HepG2 (cell line): ENCODE measurements around the gene POC1A. TPM values are rescaled to one million over a fixed set of nuclear protein-coding genes. Genes with fewer than 3 reads are reported as not detected.

Experiments
- HDAC2 ChIP-seq: sonication (generic); formaldehyde crosslinking; IDR thresholded peaks from 2 replicates; pipeline ENCODE4 v1.4.0; 2020; ENCODE audit warnings: missing genetic modification reagents
- HNRNPUL1 ChIP-seq: fragments of 200-400 bp; formaldehyde crosslinking; IDR thresholded peaks from 2 replicates; pipeline ENCODE4 v1.6.1; 2017; ENCODE audit warnings: low read depth, mild to moderate bottlenecking, low read length, moderate library complexity
- HOXA3 ChIP-seq: sonication (generic); formaldehyde crosslinking; IDR thresholded peaks from 2 replicates; pipeline ENCODE4 v1.5.0; 2020; ENCODE audit warnings: missing genetic modification reagents
- KLF13 ChIP-seq: sonication (generic); formaldehyde crosslinking; IDR thresholded peaks from 2 replicates; pipeline ENCODE4 v1.4.0; 2020; ENCODE audit warnings: mild to moderate bottlenecking, missing genetic modification reagents
- KLF16 ChIP-seq, 2 experiments: sonication (generic) in 1 of 2; formaldehyde crosslinking in 1 of 2; IDR thresholded peaks; 2 replicates each; pipeline versions ENCODE4 v1.6.1 to v1.8.0; 2016 to 2023; ENCODE audit warnings: missing genetic modification reagents in 2 of 2, missing compliant biosample characterization in 1 of 2
- MEIS1 ChIP-seq: sonication (generic); formaldehyde crosslinking; IDR thresholded peaks from 2 replicates; pipeline ENCODE4 v1.9.0; 2021; ENCODE audit warnings: mild to moderate bottlenecking, missing genetic modification reagents, moderate library complexity, borderline replicate concordance
- NFIB ChIP-seq: sonication (generic); formaldehyde crosslinking; IDR thresholded peaks from 2 replicates; pipeline ENCODE4 v1.9.0; 2021; ENCODE audit warnings: missing genetic modification reagents, mild to moderate bottlenecking, borderline replicate concordance
- RXRA ChIP-seq: sonication (generic); formaldehyde crosslinking; IDR thresholded peaks from 2 replicates; pipeline ENCODE4 v1.5.1; 2020; ENCODE audit warnings: missing genetic modification reagents
- TOE1 ChIP-seq: sonication (generic); formaldehyde crosslinking; IDR thresholded peaks from 2 replicates; pipeline ENCODE4 v1.4.0; 2020; ENCODE audit warnings: mild to moderate bottlenecking, missing genetic modification reagents
- TP53 ChIP-seq: sonication (generic); formaldehyde crosslinking; conservative IDR thresholded peaks from 2 replicates; pipeline ENCODE4 v1.4.0; 2020; ENCODE audit warnings: missing genetic modification reagents
- XRCC5 ChIP-seq: fragments of 200-400 bp; formaldehyde crosslinking; optimal IDR thresholded peaks from 2 replicates; pipeline ENCODE3; 2017; ENCODE audit warnings: mild to moderate bottlenecking, low read length
- ZKSCAN1 ChIP-seq: fragments of 150-350 bp; IDR thresholded peaks from 2 replicates; pipeline ENCODE4 v1.6.1; 2014; ENCODE audit warnings: low read length
- ZNF12 ChIP-seq: sonication (generic); formaldehyde crosslinking; IDR thresholded peaks from 2 replicates; pipeline ENCODE4 v1.5.0; 2020; ENCODE audit warnings: missing genetic modification reagents
- ZNF225 ChIP-seq: sonication (generic); formaldehyde crosslinking; IDR thresholded peaks from 2 replicates; pipeline ENCODE4 v1.4.0; 2020; ENCODE audit warnings: mild to moderate bottlenecking, missing genetic modification reagents
- polyA plus RNA-seq, 8 experiments: library from polyadenylated mRNA; depleted of rRNA in 3 of 8; stranded (reverse) in 7 of 8; unstranded in 1 of 8; fragments of >200 nt; fragmentation: Illumina TruSeq in 4 of 8; extraction: Trizol in 4 of 8; gene quantifications; 2 replicates each; pipeline versions ENCODE4 v1.2.1 to v1.2.3, GENCODE V29; 2011 to 2016; ENCODE audit warnings: low read depth in 4 of 8, missing spikeins in 1 of 8, mixed read lengths in 1 of 8; ENCODE audit not compliant: insufficient read depth in 1 of 8
- total RNA-seq, 5 experiments: library from RNA; depleted of rRNA; stranded (reverse); fragments of >200 nt; fragmentation: Illumina TruSeq; extraction: Trizol; gene quantifications; 2 replicates each; pipeline ENCODE4 v1.2.3, GENCODE V29; 2016; ENCODE audit warnings: low read depth in 1 of 5
- TF ChIP-seq, protein P1 (sequence below), 2 experiments: sonication (generic) in 1 of 2; formaldehyde crosslinking in 1 of 2; IDR thresholded peaks; 2 replicates each; pipeline versions ENCODE4 v1.4.0 to v1.6.1; 2016 to 2020; ENCODE audit warnings: borderline replicate concordance in 1 of 2, low read depth in 1 of 2, mild to moderate bottlenecking in 1 of 2, missing genetic modification reagents in 1 of 2
- TF ChIP-seq, protein P2 (sequence below), 2 experiments: sonication (generic) in 1 of 2; formaldehyde crosslinking in 1 of 2; IDR thresholded peaks; 2 replicates each; pipeline versions ENCODE4 v1.4.0 to v1.6.1; 2018 to 2020; ENCODE audit warnings: missing genetic modification reagents in 2 of 2, borderline replicate concordance in 1 of 2, low read depth in 1 of 2, mild to moderate bottlenecking in 1 of 2, missing biosample characterization in 1 of 2
- TF ChIP-seq, protein P3 (sequence below): sonication (generic); formaldehyde crosslinking; IDR thresholded peaks from 2 replicates; pipeline ENCODE4 v1.8.0; 2022; ENCODE audit warnings: mild to moderate bottlenecking, missing genetic modification reagents
- TF ChIP-seq, protein P4 (sequence below): sonication (generic); formaldehyde crosslinking; IDR thresholded peaks from 2 replicates; pipeline ENCODE4 v1.4.0; 2020; ENCODE audit warnings: missing genetic modification reagents

Gene POC1A
- total and polyA plus RNA-seq, 2 of the 13 experiments (the other 11 are each of a cell fraction or from before 2014, with no cell fraction given), result 14.6 to 20.0 TPM

DNA sequence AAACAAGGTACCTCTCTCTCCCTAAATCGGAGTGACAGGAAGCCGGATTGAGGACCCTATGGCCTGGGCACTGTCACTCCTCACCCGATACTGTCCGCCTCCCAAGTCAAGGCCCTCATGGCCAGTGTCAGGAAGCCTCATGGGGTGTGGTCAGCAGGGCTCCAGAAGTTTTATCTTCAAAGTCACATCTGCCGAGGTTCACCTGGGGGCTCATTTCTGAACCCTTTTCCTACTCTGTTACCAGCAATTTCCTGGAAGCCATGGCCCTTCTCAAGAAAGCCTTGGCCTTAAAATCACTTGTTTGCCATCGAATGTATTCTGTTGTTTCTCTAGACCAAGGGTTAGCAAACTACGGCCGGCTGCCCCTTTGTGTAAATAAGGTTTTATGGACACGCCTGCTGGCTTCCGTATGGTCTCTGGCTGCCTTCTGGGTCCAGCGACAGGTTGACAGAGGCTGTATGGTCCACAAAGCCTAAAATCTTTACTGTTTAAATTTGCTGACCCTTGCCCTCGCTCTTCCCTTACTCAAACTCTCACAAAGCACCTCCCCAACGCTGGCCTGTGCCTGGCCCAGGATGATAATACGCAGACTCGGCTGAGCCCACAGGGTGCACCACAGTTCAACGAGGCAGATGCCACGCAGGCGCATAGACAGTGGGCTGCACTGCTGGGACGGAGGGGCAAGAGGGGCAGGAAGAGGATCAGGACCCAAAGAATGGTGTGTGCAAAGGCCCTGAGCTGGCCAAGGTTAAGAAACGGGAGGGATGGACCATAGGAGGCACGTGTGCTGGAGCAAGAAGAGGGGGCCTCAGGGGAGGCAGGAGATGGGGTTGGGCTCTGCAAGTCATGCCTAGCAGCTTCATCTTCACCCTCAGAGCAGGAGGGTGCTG is 73.1 kb downstream of the POC1A start (continued):
- TF ChIP-seq, protein P1, sequence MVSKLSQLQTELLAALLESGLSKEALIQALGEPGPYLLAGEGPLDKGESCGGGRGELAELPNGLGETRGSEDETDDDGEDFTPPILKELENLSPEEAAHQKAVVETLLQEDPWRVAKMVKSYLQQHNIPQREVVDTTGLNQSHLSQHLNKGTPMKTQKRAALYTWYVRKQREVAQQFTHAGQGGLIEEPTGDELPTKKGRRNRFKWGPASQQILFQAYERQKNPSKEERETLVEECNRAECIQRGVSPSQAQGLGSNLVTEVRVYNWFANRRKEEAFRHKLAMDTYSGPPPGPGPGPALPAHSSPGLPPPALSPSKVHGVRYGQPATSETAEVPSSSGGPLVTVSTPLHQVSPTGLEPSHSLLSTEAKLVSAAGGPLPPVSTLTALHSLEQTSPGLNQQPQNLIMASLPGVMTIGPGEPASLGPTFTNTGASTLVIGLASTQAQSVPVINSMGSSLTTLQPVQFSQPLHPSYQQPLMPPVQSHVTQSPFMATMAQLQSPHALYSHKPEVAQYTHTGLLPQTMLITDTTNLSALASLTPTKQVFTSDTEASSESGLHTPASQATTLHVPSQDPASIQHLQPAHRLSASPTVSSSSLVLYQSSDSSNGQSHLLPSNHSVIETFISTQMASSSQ (IDR thresholded peaks at IDR 0.05; ENCODE audit: low read depth), result peak; percentile 18; the same call in 1 of the 2 replicates
- TF ChIP-seq, protein P1 (CRISPR knock-in tag; IDR thresholded peaks at IDR 0.05; ENCODE audit: borderline replicate concordance), result peak; percentile 57; the same call in 1 of the 2 replicates
- TF ChIP-seq HNRNPUL1, result no peak
- TF ChIP-seq TOE1 (CRISPR knock-in tag), result no peak
- no peak for TF ChIP-seq TP53 (CRISPR knock-in tag)
- no peak for TF ChIP-seq ZNF225 (CRISPR knock-in tag)
- no peak for TF ChIP-seq XRCC5
- TF ChIP-seq ZKSCAN1, result no peak
- TF ChIP-seq HOXA3 (CRISPR knock-in tag), result peak; percentile 67; the same call in 1 of the 2 replicates
- TF ChIP-seq, protein P2, sequence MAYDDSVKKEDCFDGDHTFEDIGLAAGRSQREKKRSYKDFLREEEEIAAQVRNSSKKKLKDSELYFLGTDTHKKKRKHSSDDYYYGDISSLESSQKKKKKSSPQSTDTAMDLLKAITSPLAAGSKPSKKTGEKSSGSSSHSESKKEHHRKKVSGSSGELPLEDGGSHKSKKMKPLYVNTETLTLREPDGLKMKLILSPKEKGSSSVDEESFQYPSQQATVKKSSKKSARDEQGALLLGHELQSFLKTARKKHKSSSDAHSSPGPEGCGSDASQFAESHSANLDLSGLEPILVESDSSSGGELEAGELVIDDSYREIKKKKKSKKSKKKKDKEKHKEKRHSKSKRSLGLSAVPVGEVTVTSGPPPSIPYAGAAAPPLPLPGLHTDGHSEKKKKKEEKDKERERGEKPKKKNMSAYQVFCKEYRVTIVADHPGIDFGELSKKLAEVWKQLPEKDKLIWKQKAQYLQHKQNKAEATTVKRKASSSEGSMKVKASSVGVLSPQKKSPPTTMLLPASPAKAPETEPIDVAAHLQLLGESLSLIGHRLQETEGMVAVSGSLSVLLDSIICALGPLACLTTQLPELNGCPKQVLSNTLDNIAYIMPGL (CRISPR knock-in tag; IDR thresholded peaks at IDR 0.05; ENCODE audit: borderline replicate concordance in 1 of 2, low read depth in 1 of 2), result peak in 1 of 2 experiments; percentile 37; a peak in 1 of 4 replicates
- TF ChIP-seq RXRA (CRISPR knock-in tag), result peak; percentile 79; the same call in 1 of the 2 replicates
- peak; percentile 68; the same call in 1 of the 2 replicates for TF ChIP-seq MEIS1 (CRISPR knock-in tag)
- no peak for TF ChIP-seq NFIB (CRISPR knock-in tag)
- TF ChIP-seq KLF13, result no peak
- no peak for TF ChIP-seq ZNF12
- TF ChIP-seq, protein P3, sequence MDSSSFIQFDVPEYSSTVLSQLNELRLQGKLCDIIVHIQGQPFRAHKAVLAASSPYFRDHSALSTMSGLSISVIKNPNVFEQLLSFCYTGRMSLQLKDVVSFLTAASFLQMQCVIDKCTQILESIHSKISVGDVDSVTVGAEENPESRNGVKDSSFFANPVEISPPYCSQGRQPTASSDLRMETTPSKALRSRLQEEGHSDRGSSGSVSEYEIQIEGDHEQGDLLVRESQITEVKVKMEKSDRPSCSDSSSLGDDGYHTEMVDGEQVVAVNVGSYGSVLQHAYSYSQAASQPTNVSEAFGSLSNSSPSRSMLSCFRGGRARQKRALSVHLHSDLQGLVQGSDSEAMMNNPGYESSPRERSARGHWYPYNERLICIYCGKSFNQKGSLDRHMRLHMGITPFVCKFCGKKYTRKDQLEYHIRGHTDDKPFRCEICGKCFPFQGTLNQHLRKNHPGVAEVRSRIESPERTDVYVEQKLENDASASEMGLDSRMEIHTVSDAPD, result 0 out of 2 replicates have a peak, but pooled peaks have one; percentile 53
- TF ChIP-seq HDAC2 (CRISPR knock-in tag), result peak; percentile 90
- TF ChIP-seq KLF16 (CRISPR knock-in tag; IDR thresholded peaks at IDR 0.05), result peak in 1 of 2 experiments; percentile 54; a peak in 1 of 4 replicates
- TF ChIP-seq, protein P4, sequence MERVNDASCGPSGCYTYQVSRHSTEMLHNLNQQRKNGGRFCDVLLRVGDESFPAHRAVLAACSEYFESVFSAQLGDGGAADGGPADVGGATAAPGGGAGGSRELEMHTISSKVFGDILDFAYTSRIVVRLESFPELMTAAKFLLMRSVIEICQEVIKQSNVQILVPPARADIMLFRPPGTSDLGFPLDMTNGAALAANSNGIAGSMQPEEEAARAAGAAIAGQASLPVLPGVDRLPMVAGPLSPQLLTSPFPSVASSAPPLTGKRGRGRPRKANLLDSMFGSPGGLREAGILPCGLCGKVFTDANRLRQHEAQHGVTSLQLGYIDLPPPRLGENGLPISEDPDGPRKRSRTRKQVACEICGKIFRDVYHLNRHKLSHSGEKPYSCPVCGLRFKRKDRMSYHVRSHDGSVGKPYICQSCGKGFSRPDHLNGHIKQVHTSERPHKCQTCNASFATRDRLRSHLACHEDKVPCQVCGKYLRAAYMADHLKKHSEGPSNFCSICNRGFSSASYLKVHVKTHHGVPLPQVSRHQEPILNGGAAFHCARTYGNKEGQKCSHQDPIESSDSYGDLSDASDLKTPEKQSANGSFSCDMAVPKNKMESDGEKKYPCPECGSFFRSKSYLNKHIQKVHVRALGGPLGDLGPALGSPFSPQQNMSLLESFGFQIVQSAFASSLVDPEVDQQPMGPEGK (CRISPR knock-in tag), result 0 out of 2 replicates have a peak, but pooled peaks have one; percentile 42
